GM21390 (cell line): ENCODE data around the gene STRADB.
A peak's percentile ranks its signal among the peaks of the same experiment; 100 is the strongest.
"Not testable (repeated sequence)": the region's sequence is repeated elsewhere in the genome, so short reads cannot be mapped to it uniquely, and the experiment has no call there.

ENCODE experiments used
- ATAC-seq: cut with Tn5 transposase; IDR thresholded peaks from one replicate; pipeline ENCODE4 v1.9.1; 2021; ENCODE audit not compliant: unreplicated experiment

The STRADB gene

GRCh38 chr2:201430322-201430721 is 21.2 kb upstream of the STRADB start:
- not testable (repeated sequence) for ATAC-seq

DNA sequence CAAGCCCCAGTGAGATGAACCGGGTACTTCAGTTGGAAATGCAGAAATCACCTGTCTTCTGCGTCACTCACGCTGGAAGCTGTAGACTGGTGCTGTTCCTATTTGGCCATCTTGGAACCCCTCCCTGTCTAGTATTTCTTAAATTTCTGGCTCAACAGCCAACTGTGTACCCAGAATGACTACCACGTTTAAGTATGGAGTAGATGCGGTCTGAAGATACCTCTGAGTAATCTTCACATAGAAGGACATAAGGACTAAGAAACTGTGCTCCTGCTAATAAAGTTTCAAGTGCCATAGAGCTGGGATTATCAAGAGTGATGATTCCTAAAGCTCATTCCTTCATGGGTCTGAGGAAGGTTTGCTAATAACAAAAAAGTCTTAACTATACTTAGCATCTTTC is 20.7 kb upstream of the STRADB start:
- ATAC-seq: no peak

GRCh38 chr2:201432038-201432620 is 19.4 kb upstream of the STRADB start:
- no peak for ATAC-seq

DNA sequence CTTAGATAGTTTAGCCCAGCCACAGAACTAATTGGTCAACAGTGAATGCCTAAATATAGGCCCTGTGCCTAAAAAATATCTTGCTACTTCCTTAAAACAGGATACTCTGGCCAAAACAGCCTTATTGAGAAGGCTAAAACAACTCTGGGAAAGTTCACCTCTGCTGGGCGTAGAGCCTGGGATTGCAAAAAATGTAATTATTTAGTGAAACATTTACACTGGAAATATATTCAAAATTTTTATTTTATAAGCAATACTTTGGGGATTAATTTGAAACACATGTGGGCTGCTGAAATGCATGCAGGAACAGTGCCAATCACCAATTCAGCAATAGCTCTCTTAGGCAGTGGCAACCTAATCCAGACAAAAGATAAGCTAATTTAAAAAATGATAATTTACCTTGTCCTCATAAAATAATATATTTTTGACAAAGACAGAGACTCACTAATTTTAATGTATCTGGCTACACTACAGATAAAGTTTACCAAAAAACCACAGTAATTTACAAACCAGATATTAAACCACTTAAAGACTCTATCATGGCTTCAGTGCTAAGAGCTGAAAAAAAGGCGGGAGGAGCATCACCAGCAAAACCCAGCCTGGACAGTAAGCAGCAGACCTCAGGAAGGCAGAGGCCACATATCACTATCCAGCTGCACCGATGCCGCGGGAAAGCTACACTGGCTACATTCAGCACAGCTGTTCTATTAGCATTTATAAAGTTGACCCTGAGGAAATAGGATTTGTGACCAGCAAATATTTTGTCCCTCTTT is 18.7 kb upstream of the STRADB start:
- ATAC-seq: no peak

GRCh38 chr2:201433394-201433995 is 18.0 kb upstream of the STRADB start:
- ATAC-seq: no peak

DNA sequence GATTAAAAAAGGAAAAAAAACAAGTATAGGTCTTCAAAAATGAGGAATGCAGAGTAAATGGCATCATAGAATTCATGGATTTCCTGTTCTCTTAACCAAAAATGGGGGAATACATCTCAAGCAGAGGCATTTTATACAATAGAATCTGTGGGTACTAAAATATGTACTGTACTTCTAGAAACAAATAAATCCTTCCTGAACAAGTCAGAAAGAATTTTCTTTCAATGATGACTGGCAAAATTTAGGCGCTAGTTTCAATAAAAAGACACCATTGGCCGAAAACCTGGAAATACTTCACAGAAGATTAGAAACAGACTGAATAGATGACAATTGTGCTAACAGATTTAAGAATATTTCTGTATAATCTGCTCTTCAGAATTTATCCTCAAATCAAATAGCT is 15.4 kb upstream of the STRADB start:
- no peak for ATAC-seq

DNA sequence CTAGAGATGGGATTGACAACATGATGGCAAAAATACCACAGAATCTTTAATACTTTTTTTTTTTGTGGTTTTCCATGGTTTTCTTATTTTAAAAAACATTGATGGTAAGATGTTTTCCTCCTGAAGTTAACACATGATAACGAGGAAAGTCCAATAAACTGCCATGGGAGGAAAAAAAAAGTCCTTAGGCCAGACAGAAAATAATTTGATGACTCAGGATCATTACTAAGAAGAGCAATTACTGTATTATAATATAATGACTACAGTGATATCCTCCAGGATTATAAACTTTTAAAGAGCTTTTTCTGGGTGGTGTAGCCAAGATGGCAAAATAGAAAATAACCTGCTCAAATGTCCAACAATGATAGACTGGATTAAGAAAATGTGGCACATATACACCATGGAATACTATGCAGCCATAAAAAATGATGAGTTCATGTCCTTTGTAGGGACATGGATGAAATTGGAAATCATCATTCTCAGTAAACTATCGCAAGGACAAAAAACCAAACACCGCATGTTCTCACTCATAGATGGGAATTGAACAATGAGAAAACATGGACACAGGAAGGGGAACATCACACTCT is 12.1 kb upstream of the STRADB start:
- ATAC-seq: not testable (repeated sequence)

GRCh38 chr2:201440182-201440581 is 11.4 kb upstream of the STRADB start:
- ATAC-seq: no peak

DNA sequence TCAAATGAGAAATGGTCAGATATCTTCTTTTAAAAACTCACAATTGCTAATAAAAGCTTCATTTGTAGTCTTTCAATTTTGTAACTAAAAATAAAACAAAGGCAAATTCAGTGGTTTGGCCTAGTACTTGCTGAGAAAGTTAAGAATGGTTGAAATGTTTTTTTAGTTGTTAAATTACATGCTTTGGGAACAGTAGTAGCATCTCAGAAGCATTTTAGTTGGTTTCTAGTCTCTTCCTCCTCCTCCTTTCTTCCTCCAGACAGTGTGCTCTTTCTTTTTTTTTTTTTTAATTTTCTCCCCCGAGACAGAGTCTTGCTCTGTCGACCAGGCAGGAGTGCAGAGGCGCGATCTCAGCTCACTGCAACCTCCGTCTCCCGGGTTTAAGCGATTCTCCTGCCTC is 10.1 kb upstream of the STRADB start:
- ATAC-seq: no peak

DNA sequence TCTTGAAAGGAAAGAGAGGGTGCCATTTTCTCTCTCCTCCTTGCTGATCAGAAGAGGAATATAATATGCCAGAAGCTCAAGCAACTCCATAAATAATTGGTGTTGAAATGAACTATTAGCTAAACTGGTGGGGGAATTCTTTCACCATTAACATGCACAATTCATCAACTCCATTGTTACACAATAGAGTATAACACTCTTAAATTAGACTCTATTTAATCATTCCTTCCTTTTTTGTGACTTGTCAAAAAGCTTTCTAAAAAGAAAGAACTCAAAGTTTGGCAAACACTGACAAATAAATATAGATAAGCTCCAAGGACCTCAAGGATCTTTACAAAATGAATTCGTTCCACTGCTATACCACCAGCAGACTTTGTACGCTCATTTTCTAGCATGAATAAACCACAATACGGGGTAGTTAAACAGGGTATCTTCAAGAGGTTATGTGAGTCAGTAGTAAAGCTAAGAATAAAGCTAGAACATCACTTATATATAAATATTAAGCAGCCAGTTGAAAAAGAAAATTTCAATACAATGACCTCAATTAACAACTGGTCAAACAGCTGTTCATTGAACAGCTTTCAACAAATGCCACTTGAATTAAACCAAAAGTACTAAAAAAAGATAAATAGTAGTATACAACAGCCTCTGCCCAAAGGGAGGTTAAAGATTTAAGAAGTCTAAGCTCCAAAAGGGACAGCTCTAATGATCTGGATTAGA is 6.6 kb upstream of the STRADB start:
- no peak for ATAC-seq

DNA sequence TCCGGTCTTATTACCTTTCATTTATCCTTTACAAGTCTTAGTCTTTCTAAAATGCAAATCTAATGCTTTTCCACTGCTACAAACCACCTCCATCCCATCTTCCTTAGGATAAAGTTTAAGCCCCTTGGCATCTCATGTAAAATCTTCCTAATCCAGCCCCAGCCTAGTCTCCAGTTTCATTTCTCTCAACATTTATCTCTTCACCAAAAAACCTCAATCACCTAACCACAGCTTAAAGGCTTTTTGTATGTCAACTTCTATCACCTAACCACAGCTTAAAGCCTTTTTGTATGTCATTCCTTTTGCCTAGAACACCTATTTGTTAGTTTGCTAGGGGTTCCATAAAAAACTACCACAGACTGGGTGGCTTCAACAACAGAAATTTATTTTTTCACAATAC is 4.5 kb upstream of the STRADB start:
- no peak for ATAC-seq

- no peak for ATAC-seq
These were observed 3.5 kb upstream of the STRADB start for GRCh38 chr2:201448061-201448460.

DNA sequence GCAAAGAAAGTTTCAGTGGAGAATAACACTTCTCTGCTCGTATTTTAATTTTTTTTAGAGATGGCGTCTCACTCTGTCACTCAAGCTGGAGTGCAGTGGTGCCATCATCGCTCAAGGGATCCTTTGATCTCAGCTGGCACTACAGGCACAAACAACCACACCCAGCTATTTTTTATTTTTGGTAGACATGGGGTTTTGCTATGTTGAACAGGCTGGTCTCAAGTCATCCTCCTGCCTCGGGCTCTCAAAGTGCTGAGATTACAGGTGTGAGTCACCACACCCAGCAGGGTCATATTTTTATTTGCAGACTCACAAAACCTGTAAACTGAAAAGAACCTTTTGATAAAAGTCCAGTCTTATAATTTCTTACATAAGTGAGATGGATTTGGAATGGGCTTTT is 2.8 kb upstream of the STRADB start:
- no peak for ATAC-seq

GRCh38 chr2:201450954-201451291 is 617 bp upstream of the STRADB start:
- ATAC-seq: no peak

DNA sequence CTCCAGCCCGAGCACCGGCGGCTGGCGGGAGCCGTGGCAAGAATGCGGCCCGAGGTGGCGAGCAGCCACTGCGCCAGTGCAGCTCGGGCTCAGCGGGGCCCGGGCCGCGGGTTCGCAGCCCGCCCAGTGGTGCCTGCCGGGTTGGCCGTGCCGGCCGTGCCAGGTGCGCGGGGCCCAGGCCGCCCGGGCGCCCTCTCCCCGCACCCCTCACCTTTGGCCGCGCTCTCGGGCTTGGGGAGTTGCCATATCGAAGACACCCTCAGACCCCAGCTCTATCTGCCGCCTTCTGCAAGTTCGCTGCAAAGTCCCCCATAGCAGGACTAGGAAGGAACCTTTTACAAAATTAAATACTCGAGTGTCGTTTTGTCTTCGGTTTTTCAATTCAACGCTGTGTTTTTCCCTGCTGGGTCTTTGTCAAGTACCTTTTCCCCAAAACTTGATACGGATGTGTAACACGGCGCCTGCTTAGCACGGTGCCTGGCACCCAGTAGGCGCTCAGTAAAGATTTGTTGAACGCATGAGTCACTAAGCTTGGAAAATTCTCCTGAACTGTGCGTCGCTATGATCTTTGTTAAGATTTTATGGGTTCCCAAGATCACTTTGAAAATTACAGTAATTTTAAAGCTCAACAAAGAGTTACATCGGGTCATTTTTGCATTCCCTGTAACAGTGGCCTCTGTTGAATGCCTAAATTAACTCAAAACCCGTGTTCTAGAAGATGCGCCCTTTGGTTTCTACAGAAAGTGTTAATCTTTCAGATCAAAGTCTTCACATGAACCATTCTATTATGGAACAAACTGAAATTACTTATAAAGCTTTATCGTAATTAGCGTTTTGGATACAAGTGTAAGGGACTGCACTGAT is 750 bp downstream of the STRADB start:
- peak; percentile 30 for ATAC-seq

DNA sequence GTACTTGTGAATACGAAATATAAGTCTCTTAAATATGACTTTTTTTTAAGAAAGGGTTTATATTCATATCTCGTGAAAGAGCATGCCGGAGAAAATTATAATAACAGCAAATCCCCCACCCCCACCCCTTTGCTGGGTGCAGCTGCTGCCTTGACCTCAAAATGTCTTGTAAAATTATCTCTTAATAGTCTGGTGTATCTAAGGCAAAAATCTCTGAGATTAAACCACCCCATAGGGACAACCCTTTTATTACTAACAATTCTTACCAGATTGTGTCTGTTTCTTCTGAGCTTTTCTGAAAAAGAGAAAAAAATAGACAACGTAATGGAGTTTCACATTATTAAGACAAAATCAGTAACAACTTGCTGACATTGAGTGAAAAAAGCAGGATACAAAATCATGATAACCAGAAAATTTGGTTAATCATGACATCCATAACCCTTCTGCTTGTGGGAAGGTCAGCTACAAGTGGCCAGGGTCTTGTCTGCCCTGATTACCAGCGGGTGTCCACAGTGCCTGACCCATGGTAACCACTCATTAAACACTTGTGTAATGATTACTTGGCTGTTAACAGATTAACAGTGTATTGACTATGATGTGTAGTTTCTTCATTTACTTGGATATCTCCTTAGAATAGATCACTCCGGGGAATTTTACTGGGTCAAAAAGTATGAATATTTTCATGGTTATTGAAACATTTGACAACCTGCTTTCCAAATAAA is 1.5 kb downstream of the STRADB start:
- no peak for ATAC-seq

GRCh38 chr2:201458381-201458780 is 6.8 kb downstream of the STRADB start:
- ATAC-seq: no peak

- no peak for ATAC-seq
These were observed 9.0 kb downstream of the STRADB start for GRCh38 chr2:201460532-201460931.

DNA sequence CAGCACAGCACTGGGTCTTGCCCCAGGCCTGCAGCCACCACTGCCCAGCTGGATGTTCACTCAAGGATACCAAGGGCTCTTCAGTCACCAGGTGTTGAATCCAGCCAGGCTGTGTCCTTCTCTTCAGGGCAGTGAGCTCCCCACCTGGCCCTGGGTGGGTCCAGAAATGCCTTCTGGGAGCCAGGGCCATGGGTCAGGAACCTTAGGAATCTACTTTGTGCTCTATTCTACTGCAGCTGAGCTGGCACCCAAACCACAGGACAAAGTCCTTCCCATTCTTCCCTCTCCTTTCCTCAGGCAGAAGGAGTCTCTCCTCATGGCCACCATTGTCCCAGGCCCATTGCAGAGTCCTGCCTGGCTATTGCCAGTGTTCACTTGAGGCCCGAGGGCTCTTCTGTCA is 13.0 kb downstream of the STRADB start:
- no peak for ATAC-seq

- ATAC-seq: no peak
These were observed 14.0 kb downstream of the STRADB start for GRCh38 chr2:201465524-201465971.
